IPS-18c (cell line): ENCODE data around the gene FARSB.
"Not testable (repeated sequence)": the region's sequence is repeated elsewhere in the genome, so short reads cannot be mapped to it uniquely, and the experiment has no call there.

Source experiments
- H3K4me3 ChIP-seq: 2 replicates; pipeline ENCODE4 v1.7.0; 2013; ENCODE audit warnings: low read depth, mild to moderate bottlenecking, low read length, moderate library complexity; ENCODE audit not compliant: insufficient read depth
- H3K9me3 ChIP-seq: one replicate; pipeline ENCODE4 v1.6.1; 2013; ENCODE audit warnings: mild to moderate bottlenecking, low read length, moderate library complexity; ENCODE audit not compliant: control insufficient read depth, insufficient read depth

FARSB gene

GRCh38 chr2:222655787-222656525, at the start of gene FARSB:
Gene FARSB, minus strand, starts transcription at chr2:222656092. Its CDS starts 19 bp downstream, at chr2:222656073.
- peaks cover 2% of the 10 kb centered on the region for H3K9me3 ChIP-seq
- H3K4me3 ChIP-seq: peak within 1 kb of the TSS; percentile 84

DNA sequence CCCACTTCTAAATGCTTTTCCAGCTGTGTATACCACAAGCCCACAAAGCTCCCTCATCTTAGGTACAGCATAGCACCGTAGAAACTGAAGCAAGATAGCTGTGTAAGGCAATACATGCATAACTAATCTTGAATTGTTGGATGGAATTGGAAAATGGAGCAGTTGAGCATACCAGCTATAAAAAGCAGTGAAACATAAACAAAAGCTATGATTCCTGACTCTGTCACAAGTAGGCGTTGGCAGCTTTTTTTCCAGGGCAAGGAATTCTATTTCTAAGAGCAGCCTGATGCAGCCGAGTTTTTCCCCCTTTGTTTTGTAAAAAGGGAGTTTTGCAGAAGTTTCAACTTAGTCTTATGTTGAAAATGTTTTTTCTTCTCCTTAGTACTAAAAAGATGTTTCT, 48.0 kb upstream of the FARSB start:
- no peak overlapping the region for H3K4me3 ChIP-seq
- H3K9me3 ChIP-seq: no peaks in the 10 kb centered on the region

- Histone ChIP-seq H3K4me3 (no peak overlapping the region), H3K9me3 (no peaks in the 10 kb centered on the region)
These were observed 47.2 kb upstream of the FARSB start for GRCh38 chr2:222703091-222703490.

- Histone ChIP-seq H3K4me3 (no peak overlapping the region), H3K9me3 (no peaks in the 10 kb centered on the region)
These were observed 45.8 kb upstream of the FARSB start for GRCh38 chr2:222701721-222702131.

GRCh38 chr2:222701233-222701632, 45.3 kb upstream of the FARSB start:
- H3K4me3 ChIP-seq: no peak overlapping the region
- H3K9me3 ChIP-seq: no peaks in the 10 kb centered on the region

DNA sequence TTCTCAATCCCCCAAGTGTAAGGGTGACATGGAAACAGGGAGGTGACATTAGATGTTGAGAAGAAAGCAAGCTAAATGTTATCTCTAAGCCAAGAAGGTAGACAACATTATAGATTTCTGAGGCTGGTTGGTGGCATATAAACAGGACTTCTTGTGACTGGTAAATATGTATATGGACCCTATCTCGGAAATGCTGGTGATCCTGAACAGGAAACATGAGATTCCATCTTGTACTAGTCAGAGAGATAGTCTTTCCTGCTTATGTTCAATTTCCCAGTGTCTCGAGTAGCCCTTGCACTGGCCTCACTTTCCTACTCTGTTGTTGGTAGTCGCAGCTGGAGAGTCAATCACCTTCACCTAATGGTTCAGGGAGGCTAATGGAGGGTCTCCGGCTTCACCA, 42.4 kb upstream of the FARSB start:
- Histone ChIP-seq H3K9me3 (no peaks in the 10 kb centered on the region), H3K4me3 (no peak overlapping the region)

GRCh38 chr2:222693837-222694236, 37.9 kb upstream of the FARSB start:
- Histone ChIP-seq H3K4me3 (no peak overlapping the region), H3K9me3 (no peaks in the 10 kb centered on the region)

GRCh38 chr2:222693413-222693812, 37.5 kb upstream of the FARSB start:
- not testable (repeated sequence) for H3K9me3 ChIP-seq, H3K4me3 ChIP-seq

GRCh38 chr2:222690564-222691200, 34.8 kb upstream of the FARSB start:
- H3K9me3 ChIP-seq: no peaks in the 10 kb centered on the region
- no peak overlapping the region for H3K4me3 ChIP-seq

DNA sequence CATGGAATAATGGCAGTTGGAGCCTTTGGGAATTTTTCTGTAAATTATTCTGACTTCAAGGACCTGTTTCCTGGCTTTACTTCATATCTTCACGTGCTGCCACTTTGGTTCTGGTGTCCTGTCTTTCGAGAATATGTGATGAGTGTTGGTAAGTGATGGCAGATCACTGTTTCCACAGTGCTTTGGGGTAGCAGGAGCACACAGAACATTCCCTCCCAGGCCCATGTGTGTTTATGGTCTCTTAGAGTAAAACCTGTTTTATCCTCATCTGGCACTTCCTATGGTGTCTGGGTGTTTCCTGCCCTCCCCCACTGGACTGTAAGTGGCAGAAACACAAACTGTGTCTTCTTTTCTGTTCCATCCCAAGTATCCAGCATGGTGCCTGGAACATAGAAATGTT, 33.4 kb upstream of the FARSB start:
- Histone ChIP-seq H3K4me3 (no peak overlapping the region), H3K9me3 (no peaks in the 10 kb centered on the region)

DNA sequence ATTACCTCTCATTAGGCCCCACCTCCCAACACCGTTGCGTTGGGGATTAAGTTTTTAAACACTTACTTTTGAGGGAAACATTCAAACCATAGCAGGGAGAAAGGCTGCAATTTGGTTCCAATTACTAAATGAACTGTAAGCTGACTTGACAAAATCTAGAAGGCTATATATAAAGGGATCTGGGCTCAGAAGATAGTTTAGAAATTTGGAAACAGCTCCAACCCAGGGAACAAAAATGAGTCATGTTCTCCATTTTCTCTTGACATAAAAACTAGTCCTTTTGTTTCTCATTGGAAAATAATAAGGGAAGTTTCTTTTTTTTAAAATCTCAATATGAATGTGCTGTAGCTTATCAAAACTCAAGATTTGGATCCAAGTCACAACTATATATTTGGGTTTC, 33.0 kb upstream of the FARSB start:
- H3K9me3 ChIP-seq: no peaks in the 10 kb centered on the region
- H3K4me3 ChIP-seq: no peak overlapping the region

DNA sequence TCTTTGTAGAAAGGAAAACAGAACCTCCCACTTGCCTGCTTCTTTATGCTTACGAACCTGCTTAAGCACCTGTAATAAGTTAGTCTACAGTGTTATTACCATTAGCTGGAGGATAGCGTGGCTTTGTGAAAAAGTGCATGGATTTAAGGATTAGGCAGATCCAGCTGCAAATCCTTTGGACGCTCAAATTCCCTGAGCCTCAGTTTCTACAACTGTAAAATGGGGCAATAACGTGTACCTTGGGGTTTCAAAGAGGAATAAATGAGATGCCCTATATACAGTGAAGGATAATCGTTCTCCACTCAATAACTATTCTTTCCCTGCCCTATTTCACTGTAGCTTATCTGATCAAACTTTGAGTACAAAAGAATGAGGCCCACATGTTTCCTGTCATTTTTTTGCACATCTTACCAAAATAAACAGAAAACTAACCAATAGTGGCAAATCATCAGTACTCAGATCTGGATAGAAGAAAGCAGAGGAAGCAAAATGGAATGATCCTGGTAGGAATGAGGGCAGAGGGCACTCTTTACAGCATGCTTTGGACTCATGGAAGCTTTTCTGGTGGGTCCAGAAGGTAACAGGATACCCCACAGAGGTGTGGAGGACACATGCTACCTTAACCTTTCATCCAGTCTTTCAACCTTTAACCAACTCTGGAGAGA, 30.3 kb upstream of the FARSB start:
- Histone ChIP-seq H3K9me3 (no peaks in the 10 kb centered on the region), H3K4me3 (no peak overlapping the region)

GRCh38 chr2:222683805-222684204, 27.9 kb upstream of the FARSB start:
- H3K4me3 ChIP-seq: no peak overlapping the region
- H3K9me3 ChIP-seq: no peaks in the 10 kb centered on the region

DNA sequence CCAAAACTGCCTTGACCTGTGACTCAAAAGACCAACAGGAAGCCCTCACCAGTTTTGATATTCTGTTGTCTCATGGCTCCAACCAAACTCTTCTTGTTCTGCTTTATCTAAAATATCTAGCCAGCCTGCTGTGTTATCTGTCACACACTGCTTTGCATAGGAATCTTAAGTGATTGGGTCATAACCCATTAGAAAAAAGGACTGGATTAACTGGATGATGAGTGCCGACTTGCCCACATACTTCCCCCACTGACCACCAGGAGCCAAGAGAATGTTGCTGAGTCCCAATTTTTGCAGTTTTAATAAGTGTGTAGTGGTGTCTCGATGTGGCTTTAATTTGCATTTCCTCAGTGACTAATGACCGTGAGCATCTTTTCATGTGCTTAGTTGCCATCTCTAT, 22.1 kb upstream of the FARSB start:
- Histone ChIP-seq H3K9me3 (no peaks in the 10 kb centered on the region), H3K4me3 (no peak overlapping the region)

- H3K9me3 ChIP-seq: no peaks in the 10 kb centered on the region
- H3K4me3 ChIP-seq: no peak overlapping the region
These were observed 18.0 kb upstream of the FARSB start for GRCh38 chr2:222673883-222674282.

DNA sequence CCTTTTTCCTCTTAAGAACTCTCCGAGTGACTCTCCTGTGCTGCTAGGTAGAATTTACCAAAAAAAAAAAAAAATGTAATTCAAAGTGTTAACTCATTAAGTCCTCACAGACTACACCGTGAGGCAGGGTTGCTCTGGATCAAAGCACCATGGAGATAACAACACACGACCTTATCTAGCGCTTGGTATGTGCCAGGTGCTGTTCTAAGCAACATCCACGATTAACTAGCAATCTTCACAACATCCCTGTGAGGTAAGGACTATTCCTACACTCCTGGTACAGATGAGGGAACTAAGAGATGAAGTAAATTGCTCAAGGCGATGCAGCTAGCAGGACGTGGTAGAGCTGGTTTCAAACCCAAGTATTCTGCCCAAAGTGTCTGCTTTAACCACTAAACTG, 17.4 kb upstream of the FARSB start:
- no peak overlapping the region for H3K4me3 ChIP-seq
- H3K9me3 ChIP-seq: no peaks in the 10 kb centered on the region

DNA sequence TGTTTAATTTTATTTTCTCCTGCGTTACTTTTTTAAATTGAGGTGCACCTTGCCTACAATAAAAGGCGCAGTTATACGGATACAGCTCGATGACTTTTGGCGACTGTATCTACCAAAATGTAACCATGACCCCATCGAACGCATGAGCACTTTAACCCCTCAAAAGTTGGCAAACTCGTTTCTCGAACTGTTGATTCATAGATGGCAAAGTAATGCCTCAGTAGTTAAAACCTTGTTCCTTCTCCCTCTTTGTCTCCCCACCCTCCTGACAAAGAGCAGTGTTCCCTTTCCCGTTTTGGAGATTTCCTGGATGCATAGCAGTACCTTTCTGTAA, 16.1 kb upstream of the FARSB start:
- H3K9me3 ChIP-seq: no peaks in the 10 kb centered on the region
- H3K4me3 ChIP-seq: peak overlapping the region; percentile 69

GRCh38 chr2:222671259-222672067, 15.6 kb upstream of the FARSB start, which contains the start of gene MOGAT1:
Gene MOGAT1, plus strand, starts transcription at chr2:222671658. Its CDS starts 128 bp downstream, at chr2:222671786.
- no peaks in the 10 kb centered on the region for H3K9me3 ChIP-seq
- H3K4me3 ChIP-seq: peak within 1 kb of the TSS; percentile 69
